Epithelial cell of prostate (primary cell): Measurements from ENCODE around the gene BORCS6.
A peak's percentile ranks its signal among the peaks of the same experiment; 100 is the strongest.

ENCODE experiments used
- DNase-seq: peaks from one replicate; pipeline ENCODE4 v3.0.0-alpha.2; 2011; ENCODE audit warnings: low read depth, low spot score
- H3K27ac ChIP-seq: fragments of 450-650 bp; 2 replicates; pipeline ENCODE4 v1.5.1; 2017; ENCODE audit warnings: mild to moderate bottlenecking

The BORCS6 gene

GRCh38 chr17:8212312-8213180 lies 22.6 kb upstream of the BORCS6 start:
- DNase-seq, result no peak

GRCh38 chr17:8210761-8211458 lies 20.9 kb upstream of the BORCS6 start:
- peak overlapping the region; percentile 80 for H3K27ac ChIP-seq
- no peak for DNase-seq

More at GRCh38 chr17:8212312-8213180, 22.6 kb upstream of the BORCS6 start:
- no peak overlapping the region for H3K27ac ChIP-seq

DNA sequence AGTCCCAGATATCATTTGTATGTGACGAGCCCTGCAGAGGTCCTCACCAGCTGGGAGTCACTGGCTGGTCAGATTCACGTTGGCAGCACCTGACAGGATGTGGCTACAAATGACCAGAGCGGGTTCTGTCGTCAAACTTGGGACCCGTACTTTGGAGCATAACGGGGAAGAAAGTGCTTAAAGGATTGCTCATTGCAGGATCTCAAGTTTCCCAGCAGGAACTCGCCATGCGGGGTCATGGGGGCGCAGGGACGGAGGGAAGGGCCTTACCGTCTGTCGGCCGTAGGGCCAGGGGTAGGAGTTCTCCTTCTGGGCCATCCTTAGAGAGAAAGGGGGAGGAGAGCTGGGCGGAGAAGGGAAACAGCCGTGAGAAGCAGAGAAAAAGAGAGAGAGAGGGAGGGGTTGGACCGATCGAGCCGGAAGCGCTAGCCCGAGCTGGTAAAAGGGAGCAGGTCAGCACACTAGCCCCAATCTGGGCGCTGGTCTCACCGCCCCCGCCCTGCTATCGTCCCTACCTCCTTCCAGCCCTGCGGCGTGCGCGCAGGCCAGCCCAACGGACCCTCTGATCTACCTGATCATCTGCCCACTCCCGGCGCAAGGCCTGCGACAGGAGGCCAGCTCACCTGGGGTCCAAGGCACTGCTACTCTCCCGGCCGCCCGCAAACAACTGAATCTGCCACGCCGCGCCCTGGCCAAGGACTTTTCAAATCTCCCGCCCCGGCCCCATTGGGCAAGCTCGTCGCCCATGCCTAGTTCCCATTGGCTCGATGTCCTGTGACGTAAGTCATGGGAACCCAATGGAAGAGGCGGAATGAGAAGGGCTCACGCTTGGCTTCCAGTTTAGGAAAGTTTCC lies 20.2 kb upstream of the BORCS6 start, which contains the start of gene AURKB:
TSS of gene AURKB (minus strand) at position 669 of the 854 bp plus-strand sequence. CDS start at position 318, 351 bp downstream.
- peak; percentile 73 for DNase-seq
- peak within 1 kb of the TSS; percentile 80 for H3K27ac ChIP-seq

GRCh38 chr17:8206536-8206935 lies 16.6 kb upstream of the BORCS6 start:
- DNase-seq, result no peak
- H3K27ac ChIP-seq, result no peak overlapping the region

GRCh38 chr17:8204761-8205555 lies 15.0 kb upstream of the BORCS6 start:
- H3K27ac ChIP-seq, result no peak overlapping the region
- DNase-seq, result no peak

DNA sequence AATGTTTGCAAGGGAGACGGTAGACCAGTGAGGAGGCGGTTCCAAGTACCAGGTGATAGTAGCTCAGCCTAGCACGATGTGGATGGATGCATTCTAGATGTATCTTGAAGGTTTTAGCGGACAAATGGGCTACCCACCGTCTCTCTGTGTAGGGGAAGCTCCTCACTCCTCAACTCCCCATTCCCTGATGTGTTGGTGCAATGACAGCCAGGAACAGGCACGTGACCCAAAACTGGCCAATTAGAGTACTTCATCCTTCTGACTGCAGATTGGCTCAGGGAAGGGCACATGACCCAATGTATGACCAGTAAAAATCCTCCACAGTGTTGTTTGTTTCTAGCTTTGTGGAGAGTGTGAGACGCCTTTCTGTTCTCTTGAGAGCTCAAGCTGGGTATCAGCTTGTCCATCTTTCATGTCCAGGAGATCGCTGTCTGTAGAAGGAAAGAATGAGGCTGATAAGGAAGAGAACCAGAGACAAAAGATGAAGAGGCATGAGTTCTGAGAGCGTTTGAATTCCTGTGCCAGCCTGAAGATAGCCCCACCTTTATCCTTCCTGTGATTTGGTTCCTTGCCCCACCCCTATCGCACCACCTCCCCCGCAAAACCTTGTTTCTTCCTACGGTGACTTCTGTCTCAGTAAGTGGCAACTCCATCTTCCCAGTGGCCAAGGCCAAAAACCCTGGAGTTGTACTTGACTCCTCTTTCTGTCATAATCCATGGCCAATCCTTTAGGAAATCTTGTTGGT lies 2.3 kb upstream of the BORCS6 start:
- H3K27ac ChIP-seq, result peak overlapping the region; percentile 61
- no peak for DNase-seq

- peak overlapping the region; percentile 84 for H3K27ac ChIP-seq
- no peak for DNase-seq
These were observed 526 bp upstream of the BORCS6 start for GRCh38 chr17:8190506-8190905.

DNA sequence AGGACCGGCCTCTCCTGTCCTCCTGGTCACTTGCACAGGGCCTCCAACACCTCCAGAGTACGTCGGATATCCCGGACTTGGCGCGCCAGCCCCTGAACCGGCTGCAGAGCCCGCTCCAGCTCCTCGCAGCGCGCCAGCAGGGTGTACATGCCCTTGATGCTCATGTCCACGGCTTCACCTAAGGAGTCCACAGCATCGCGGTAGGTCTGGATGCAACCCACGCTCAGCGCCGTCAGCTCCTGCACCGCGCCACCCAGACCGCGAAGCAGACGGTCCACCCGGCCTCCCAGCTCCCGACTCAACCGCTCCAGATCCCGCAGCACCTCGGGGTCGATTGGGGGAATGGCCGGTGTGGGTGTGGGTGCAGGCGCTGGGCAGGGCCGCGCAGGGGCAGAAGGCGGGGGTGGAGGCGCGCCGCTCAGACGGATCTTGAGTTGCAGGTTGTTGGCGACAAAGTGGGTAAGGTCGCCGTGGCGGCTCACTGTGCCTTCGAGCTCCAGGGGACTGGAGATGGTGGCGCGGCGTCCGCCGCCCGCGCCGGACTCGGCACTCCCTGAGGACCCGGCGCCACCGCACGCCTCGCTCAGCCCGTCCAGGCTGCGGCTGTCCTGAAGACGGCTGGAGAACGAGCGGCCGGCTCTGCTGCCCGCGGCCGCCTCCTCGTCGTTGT lies 804 bp downstream of the BORCS6 start:
- no peak for DNase-seq
- peak overlapping the region; percentile 84 for H3K27ac ChIP-seq

GRCh38 chr17:8188263-8188839 lies 1.6 kb downstream of the BORCS6 start:
- peak overlapping the region; percentile 84 for H3K27ac ChIP-seq

GRCh38 chr17:8187517-8188262 lies 2.3 kb downstream of the BORCS6 start:
- H3K27ac ChIP-seq, result peak overlapping the region; percentile 84
- DNase-seq, result peak; percentile 95

More at GRCh38 chr17:8188263-8188839, 1.6 kb downstream of the BORCS6 start:
- DNase-seq, result no peak

GRCh38 chr17:8186787-8187516 lies 3.0 kb downstream of the BORCS6 start:
- H3K27ac ChIP-seq, result peak overlapping the region; percentile 84
- peak; percentile 86 for DNase-seq

DNA sequence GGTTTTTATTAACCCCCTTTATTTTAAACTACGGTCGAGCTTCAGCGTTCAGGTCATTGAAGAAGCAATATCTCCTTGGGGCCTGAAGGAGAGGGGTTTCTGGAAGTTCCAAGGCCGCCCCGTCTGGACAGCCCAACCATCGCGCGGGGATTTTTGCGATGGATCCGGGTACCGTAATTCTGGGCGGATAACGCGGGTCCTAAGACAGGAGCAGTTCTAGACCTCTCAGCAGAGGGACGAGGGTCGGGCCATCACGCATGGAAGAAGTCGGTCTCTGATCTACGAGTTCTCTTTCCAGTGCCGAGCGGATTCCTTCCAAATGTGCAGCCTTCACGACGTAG lies 3.6 kb downstream of the BORCS6 start:
- DNase-seq, result no peak
- peak overlapping the region; percentile 84 for H3K27ac ChIP-seq

- no peak for DNase-seq
- peak overlapping the region; percentile 84 for H3K27ac ChIP-seq
These were observed 4.2 kb downstream of the BORCS6 start for GRCh38 chr17:8185582-8186445.

DNA sequence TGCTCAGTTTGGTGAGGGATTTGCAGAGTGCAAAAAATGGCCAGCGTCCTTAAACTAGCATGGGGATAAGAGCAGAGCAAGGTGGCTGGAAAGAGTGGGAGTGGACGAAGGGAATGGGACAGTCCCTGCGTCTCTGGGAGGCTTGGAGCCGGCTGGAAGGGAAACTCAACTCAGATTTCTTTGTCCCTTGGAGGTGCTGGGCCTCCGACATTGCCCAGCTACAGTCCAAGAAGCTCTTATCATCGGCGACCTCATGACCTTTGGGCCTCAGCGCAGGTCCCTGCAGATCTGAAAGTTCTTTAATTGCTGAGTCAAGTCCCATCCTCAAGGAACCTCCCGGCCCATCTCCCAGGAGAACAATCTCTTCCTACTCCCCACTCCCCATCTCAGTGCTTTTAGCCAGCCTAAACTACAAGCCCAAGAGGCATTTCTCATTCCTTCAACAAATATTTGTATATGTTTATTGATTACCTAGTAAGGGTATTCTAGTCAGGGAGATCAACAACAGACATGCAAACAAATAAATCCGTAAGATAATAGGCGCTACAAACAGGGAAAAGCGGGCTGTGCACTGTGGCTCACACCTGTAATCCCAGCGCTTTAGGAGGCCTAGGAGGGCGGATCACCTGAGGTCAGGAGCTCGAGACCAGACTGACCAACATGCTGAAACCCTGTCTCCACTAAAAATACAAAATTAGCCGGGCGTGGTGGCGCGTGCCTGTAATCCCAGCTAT lies 12.8 kb downstream of the BORCS6 start:
- no peak for DNase-seq
- H3K27ac ChIP-seq, result no peak overlapping the region
